Measurements from ENCODE around the gene SPEN.

Gene SPEN

DNA sequence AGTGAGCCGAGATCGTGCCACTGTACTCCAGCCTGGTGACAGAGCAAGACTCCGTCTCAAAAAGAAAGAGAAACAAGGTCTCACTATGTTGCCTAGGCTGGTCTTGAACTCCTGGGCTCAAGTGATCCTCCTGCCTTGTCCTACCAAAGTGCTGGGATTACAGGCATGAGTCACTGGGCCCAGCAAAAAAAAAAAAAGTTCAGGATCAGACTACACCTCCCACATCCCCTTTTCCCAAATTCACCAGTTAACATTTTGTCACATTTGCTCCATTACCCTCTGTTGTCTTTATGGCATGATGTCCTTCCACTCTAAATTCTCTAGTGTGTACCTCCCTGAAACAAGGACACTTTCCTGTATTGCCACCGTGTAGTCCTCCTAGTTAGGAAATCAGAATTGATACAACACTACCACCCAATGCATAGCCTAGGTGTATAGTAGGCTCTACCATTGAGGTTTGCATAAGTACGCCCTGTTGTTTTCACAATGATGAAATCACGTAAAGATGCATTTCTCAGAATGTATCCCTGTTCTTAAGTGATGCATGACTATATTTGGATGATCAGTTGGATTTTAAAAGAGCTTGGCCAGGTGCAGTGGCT is 10.7 kb downstream of the SPEN start:
- TF ChIP-seq, protein P1, sequence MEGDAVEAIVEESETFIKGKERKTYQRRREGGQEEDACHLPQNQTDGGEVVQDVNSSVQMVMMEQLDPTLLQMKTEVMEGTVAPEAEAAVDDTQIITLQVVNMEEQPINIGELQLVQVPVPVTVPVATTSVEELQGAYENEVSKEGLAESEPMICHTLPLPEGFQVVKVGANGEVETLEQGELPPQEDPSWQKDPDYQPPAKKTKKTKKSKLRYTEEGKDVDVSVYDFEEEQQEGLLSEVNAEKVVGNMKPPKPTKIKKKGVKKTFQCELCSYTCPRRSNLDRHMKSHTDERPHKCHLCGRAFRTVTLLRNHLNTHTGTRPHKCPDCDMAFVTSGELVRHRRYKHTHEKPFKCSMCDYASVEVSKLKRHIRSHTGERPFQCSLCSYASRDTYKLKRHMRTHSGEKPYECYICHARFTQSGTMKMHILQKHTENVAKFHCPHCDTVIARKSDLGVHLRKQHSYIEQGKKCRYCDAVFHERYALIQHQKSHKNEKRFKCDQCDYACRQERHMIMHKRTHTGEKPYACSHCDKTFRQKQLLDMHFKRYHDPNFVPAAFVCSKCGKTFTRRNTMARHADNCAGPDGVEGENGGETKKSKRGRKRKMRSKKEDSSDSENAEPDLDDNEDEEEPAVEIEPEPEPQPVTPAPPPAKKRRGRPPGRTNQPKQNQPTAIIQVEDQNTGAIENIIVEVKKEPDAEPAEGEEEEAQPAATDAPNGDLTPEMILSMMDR (conservative IDR thresholded peaks at IDR 0.05; ENCODE audit: low read depth), result no peak
- CTCF ChIA-PET, result interaction anchor here (0.8 kb wide), 1 partner anchor 66 kb away, joined by 3 read pairs; no protein-coding TSS in a partner anchor

DNA sequence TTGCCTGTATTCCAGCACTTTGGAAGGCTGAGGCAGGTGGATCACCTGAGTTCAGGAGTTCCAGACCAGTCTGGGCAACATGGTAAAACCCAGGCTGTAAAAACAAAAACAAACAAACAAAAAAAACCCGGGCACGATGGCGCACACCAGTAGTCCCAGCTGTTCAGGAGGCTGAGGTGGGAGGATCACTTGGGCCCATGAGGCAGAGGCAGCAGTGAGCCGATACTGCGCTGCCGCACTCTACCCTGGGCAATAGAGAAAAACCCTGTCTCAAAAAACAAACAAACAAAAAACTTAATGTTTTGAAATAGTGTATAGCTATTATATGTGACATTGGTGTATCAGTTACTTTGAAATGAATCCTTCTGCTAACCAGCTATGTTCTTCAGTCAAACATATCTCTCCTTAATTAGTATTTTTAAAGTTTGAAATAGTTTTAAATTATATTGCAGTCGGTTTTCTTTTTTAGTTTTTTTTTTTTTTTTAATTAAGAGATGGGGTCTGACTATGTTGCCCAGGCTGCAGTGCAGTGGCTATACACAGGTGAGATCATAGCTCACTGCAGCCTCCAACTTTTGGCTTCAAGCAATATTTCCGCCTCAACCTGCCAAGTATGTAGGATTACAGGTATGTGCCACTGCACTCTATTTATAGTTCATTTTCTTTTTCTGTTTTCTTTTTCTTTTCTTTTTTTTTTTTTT is 11.3 kb downstream of the SPEN start:
- DNase-seq (ENCODE audit: low spot score), result no peak
- TF ChIP-seq, protein P1 (conservative IDR thresholded peaks at IDR 0.05; ENCODE audit: low read depth), result no peak
- H3K27ac ChIP-seq, result peak overlapping the region; percentile 41; the same call in 1 of the 2 replicates
- ChIA-PET CTCF (no interaction called here), POLR2A (ENCODE audit: low non-redundant PET) (interaction anchor here (0.7 kb wide), 1 partner anchor 55 kb away, joined by 3 read pairs; no protein-coding TSS in a partner anchor)

More for the DNA sequence above, 10.7 kb downstream of the SPEN start:
- POLR2A ChIA-PET (ENCODE audit: low non-redundant PET), result no interaction called here
- H3K27ac ChIP-seq, result peak overlapping the region; percentile 57
- no peak for DNase-seq (ENCODE audit: low spot score)

DNA sequence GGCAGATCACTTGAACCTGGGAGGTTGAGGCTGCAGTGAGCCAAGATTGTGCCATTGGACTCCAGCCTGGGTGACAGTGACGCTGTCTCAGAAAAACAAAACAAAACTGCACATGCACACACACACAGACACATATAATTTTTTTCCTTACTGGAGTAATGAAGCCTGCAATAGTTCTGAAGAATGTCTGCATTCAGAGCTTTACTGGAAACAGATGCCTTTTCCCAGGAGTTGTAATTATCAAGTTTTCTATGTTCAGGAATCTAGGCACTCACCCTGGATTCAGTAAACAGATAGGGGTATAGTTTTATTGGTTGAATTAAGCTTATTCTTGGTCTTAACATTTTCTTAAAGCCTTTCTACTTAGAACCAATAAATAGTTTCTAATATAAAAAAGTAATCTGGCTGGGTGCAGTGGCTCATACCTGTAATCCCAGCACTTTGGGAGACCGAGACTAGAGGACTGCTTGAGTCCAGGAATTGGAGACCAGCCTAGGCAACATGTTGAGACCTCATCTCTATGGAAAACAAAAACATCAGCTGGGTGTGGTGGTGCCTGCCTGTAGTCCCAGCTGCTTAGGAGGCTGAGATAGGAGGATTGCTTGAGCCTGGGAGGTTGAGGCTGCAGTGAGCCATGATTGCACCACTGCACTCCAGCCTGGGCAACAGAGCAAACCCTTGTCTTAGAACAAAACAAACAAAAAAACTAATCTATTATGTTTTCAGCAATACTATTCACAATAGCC is 15.8 kb downstream of the SPEN start:
- TF ChIP-seq, protein P1 (conservative IDR thresholded peaks at IDR 0.05; ENCODE audit: low read depth), result no peak
- ChIA-PET CTCF (no interaction called here), POLR2A (ENCODE audit: low non-redundant PET) (no interaction called here)
- DNase-seq (ENCODE audit: low spot score), result no peak
- H3K27ac ChIP-seq, result peak overlapping the region; percentile 46

DNA sequence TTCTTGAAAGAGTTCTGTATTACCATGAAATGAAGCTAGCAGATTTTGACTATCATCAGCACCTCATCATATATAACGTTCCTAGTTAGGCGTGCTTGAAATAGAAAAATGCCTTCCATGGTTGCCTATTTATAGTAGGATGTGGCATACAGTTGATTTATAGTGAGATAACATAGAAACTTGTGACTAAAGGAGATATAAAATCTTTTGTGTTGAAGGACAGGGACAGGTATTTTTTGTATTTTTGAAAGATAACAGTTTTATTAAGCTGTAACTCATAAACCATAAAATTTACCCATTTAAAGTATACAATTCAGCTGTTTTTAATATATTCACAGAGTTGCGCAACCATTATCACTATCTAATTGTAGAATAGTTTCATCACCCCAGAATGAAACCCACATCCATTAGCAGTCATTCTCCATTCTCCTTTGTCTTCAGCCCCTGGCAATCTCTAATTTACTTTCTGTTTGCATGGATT is 19.3 kb downstream of the SPEN start:
- ChIA-PET POLR2A (ENCODE audit: low non-redundant PET) (no interaction called here), CTCF (no interaction called here)
- peak overlapping the region; percentile 53 for H3K27ac ChIP-seq
- no peak for DNase-seq (ENCODE audit: low spot score)
- TF ChIP-seq, protein P1 (conservative IDR thresholded peaks at IDR 0.05; ENCODE audit: low read depth), result no peak

DNA sequence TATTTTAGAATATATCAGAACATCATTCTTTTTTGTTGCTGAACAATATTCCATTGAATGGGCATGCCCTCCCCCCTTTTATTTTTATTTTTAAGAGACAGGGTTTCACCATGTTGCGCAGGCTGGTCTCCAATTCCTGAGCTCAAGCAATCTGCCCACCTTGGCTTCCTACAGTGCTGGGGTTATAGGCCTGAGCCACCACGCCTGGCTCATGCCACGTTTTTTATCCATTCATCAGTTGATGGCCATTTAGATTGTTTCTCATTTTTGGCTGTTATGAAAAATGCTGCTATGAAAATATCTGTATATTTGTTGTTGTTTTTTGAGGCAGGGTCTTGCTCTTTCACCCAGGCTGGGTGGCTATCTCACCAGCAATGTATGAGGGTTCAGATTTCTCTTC is 19.8 kb downstream of the SPEN start:
- TF ChIP-seq, protein P1 (conservative IDR thresholded peaks at IDR 0.05; ENCODE audit: low read depth), result no peak
- DNase-seq (ENCODE audit: low spot score), result no peak
- ChIA-PET CTCF (interaction anchor here (0.6 kb wide), 4 partner anchors 10 to 404 kb away, joined by 3 to 4 read pairs (median 4); no protein-coding TSS in a partner anchor), POLR2A (ENCODE audit: low non-redundant PET) (no interaction called here)
- H3K27ac ChIP-seq, result no peak overlapping the region

DNA sequence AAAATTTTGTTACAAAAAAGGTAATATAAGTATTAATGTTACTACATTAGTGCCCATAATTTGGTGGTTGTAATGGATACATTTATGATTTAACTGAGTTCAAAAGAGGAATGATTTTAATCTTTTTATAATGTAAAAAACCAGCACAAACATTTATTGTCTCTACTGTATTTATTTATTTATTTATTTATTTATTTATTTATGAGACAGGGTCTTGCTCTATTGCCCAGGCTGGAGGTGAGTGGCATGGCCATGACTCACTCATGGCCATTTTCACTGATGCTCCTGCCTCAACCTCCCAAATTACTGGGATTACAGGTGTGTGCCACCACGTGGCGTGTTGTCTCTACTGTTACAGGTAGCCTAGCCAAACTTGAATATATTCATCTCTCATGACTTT is 21.9 kb downstream of the SPEN start:
- TF ChIP-seq, protein P1 (conservative IDR thresholded peaks at IDR 0.05; ENCODE audit: low read depth), result no peak
- ChIA-PET CTCF (no interaction called here), POLR2A (ENCODE audit: low non-redundant PET) (no interaction called here)
- DNase-seq (ENCODE audit: low spot score), result no peak
- no peak overlapping the region for H3K27ac ChIP-seq

Measured in RWPE1 (cell line).